Keratinocyte (primary cell): ENCODE data around the gene INPP5A.
A peak's percentile ranks its signal among the peaks of the same experiment; 100 is the strongest.

ENCODE experiments used
- EZH2 ChIP-seq: IDR thresholded peaks from one replicate; pipeline ENCODE4 v1.6.1; 2012; ENCODE audit warnings: inconsistent platforms, mild to moderate bottlenecking, low read length, moderate library complexity
- TF ChIP-seq, protein P1 (sequence below), 3 experiments: IDR thresholded peaks in 1 of 3; conservative IDR thresholded peaks in 1 of 3; optimal IDR thresholded peaks in 1 of 3; 2 replicates in 2 of 3; 3 replicates in 1 of 3; pipeline versions ENCODE3 to v1.5.1; 2011; ENCODE audit warnings: low read length in 3 of 3, mild to moderate bottlenecking in 3 of 3, moderate library complexity in 2 of 3, control low read depth in 1 of 3, inconsistent platforms in 1 of 3; ENCODE audit not compliant: insufficient read depth in 2 of 3; ENCODE audit errors: extremely low read depth in 1 of 3

- TF ChIP-seq, protein P1, sequence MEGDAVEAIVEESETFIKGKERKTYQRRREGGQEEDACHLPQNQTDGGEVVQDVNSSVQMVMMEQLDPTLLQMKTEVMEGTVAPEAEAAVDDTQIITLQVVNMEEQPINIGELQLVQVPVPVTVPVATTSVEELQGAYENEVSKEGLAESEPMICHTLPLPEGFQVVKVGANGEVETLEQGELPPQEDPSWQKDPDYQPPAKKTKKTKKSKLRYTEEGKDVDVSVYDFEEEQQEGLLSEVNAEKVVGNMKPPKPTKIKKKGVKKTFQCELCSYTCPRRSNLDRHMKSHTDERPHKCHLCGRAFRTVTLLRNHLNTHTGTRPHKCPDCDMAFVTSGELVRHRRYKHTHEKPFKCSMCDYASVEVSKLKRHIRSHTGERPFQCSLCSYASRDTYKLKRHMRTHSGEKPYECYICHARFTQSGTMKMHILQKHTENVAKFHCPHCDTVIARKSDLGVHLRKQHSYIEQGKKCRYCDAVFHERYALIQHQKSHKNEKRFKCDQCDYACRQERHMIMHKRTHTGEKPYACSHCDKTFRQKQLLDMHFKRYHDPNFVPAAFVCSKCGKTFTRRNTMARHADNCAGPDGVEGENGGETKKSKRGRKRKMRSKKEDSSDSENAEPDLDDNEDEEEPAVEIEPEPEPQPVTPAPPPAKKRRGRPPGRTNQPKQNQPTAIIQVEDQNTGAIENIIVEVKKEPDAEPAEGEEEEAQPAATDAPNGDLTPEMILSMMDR (optimal IDR thresholded peaks at IDR 0.05 in 1 of 3, IDR thresholded peaks at IDR 0.05 in 1 of 3, conservative IDR thresholded peaks at IDR 0.05 in 1 of 3; ENCODE audit: extremely low read depth in 1 of 3, insufficient read depth in 2 of 3, low read length in 3 of 3): no peak
- peak; percentile 97 for TF ChIP-seq EZH2
These were observed 248.9 kb downstream of the INPP5A start for GRCh38 chr10:132786476-132786883.
